H9 (cell line): Measurements from ENCODE around the gene SIVA1. TPM values are rescaled to one million over a fixed set of nuclear protein-coding genes. Genes with fewer than 3 reads are reported as not detected.

Experiments used
- DNase-seq: peaks from one replicate; pipeline ENCODE4 v3.0.0-alpha.2; 2017
- H2AFZ ChIP-seq: one replicate; pipeline ENCODE4 v1.6.1; 2013; ENCODE audit warnings: mild to moderate bottlenecking, low read length, control low read depth, moderate library complexity
- H2AK5ac ChIP-seq: 2 replicates; pipeline ENCODE4 v1.6.1; 2013; ENCODE audit warnings: low read length, control low read depth, mixed read lengths; ENCODE audit not compliant: insufficient read length
- H2BK120ac ChIP-seq: one replicate; pipeline ENCODE4 v1.6.1; 2013; ENCODE audit warnings: low read depth, mild to moderate bottlenecking, low read length, control low read depth, inconsistent platforms; ENCODE audit not compliant: poor library complexity, severe bottlenecking
- H2BK12ac ChIP-seq: 2 replicates; pipeline ENCODE4 v1.6.1; 2013; ENCODE audit warnings: low read length, control low read depth, mixed read lengths, low read depth; ENCODE audit not compliant: insufficient read length
- H2BK15ac ChIP-seq: 2 replicates; pipeline ENCODE4 v1.6.1; 2013; ENCODE audit warnings: low read depth, low read length, control low read depth
- H2BK20ac ChIP-seq: one replicate; pipeline ENCODE4 v1.6.1; 2013; ENCODE audit warnings: low read depth, mild to moderate bottlenecking, low read length, control low read depth, inconsistent platforms; ENCODE audit not compliant: poor library complexity, severe bottlenecking
- H2BK5ac ChIP-seq: 2 replicates; pipeline ENCODE4 v1.6.1; 2013; ENCODE audit warnings: low read length, control low read depth, mixed read lengths; ENCODE audit not compliant: insufficient read length
- H3K14ac ChIP-seq: 2 replicates; pipeline ENCODE4 v1.6.1; 2013; ENCODE audit warnings: low read length, control low read depth; ENCODE audit not compliant: insufficient read depth
- H3K18ac ChIP-seq: 2 replicates; pipeline ENCODE4 v1.6.1; 2013; ENCODE audit warnings: low read depth, mild to moderate bottlenecking, mixed read lengths, low read length, control low read depth; ENCODE audit not compliant: insufficient read length
- H3K23ac ChIP-seq: 2 replicates; pipeline ENCODE4 v1.6.1; 2013; ENCODE audit warnings: low read length, control low read depth, mixed read lengths, low read depth; ENCODE audit not compliant: insufficient read length
- H3K23me2 ChIP-seq: 2 replicates; pipeline ENCODE4 v1.6.1; 2013; ENCODE audit warnings: low read depth, mild to moderate bottlenecking, mixed read lengths, low read length, control low read depth; ENCODE audit not compliant: insufficient read length, poor library complexity, severe bottlenecking
- H3K27ac ChIP-seq: 2 replicates; pipeline ENCODE4 v1.5.1; 2013; ENCODE audit warnings: low read length, control low read depth, mixed read lengths, low read depth; ENCODE audit not compliant: insufficient read length
- H3K27me3 ChIP-seq: 2 replicates; pipeline ENCODE4 v1.6.1; 2013; ENCODE audit warnings: low read length, control low read depth, inconsistent platforms; ENCODE audit not compliant: insufficient read depth
- H3K4ac ChIP-seq: 2 replicates; pipeline ENCODE4 v1.6.1; 2013; ENCODE audit warnings: low read depth, mild to moderate bottlenecking, control low read depth, inconsistent platforms, low read length, moderate library complexity
- H3K4me1 ChIP-seq: 2 replicates; pipeline ENCODE4 v1.6.1; 2013; ENCODE audit warnings: low read length, control low read depth, inconsistent platforms; ENCODE audit not compliant: insufficient read depth
- H3K4me2 ChIP-seq: 2 replicates; pipeline ENCODE4 v1.6.1; 2013; ENCODE audit warnings: low read length, control low read depth, mixed read lengths; ENCODE audit not compliant: insufficient read length, insufficient read depth
- H3K56ac ChIP-seq: 2 replicates; pipeline ENCODE4 v1.6.1; 2013; ENCODE audit warnings: low read depth, mild to moderate bottlenecking, mixed read lengths, low read length, control low read depth; ENCODE audit not compliant: insufficient read length
- H3K79me1 ChIP-seq: 2 replicates; pipeline ENCODE4 v1.6.1; 2013; ENCODE audit warnings: low read depth, mild to moderate bottlenecking, moderate library complexity, low read length, control low read depth, inconsistent platforms; ENCODE audit not compliant: insufficient read depth, poor library complexity, severe bottlenecking
- H3K79me2 ChIP-seq: 2 replicates; pipeline ENCODE4 v1.6.1; 2013; ENCODE audit warnings: low read length, control low read depth, inconsistent platforms; ENCODE audit not compliant: insufficient read depth
- H3K9ac ChIP-seq: 2 replicates; pipeline ENCODE4 v1.6.1; 2013; ENCODE audit warnings: low read length, control low read depth, mixed read lengths; ENCODE audit not compliant: insufficient read length; ENCODE audit errors: extremely low read depth
- H3K9me3 ChIP-seq: one replicate; pipeline ENCODE4 v1.6.1; 2013; ENCODE audit warnings: low read depth, low read length, inconsistent platforms; ENCODE audit not compliant: control insufficient read depth
- H3T11ph ChIP-seq: one replicate; pipeline ENCODE4 v1.6.1; 2013; ENCODE audit warnings: mild to moderate bottlenecking, low read length, control low read depth, inconsistent platforms
- H4K20me1 ChIP-seq: one replicate; pipeline ENCODE4 v1.6.1; 2013; ENCODE audit not compliant: control insufficient read depth, insufficient read length, insufficient read depth
- H4K5ac ChIP-seq: 2 replicates; pipeline ENCODE4 v1.6.1; 2013; ENCODE audit warnings: low read depth, mild to moderate bottlenecking, mixed read lengths, low read length, control low read depth; ENCODE audit not compliant: insufficient read length
- H4K8ac ChIP-seq: replicated peaks from 2 replicates; pipeline ENCODE4 v1.6.1; 2013; ENCODE audit warnings: low read length, control low read depth, mixed read lengths, low read depth; ENCODE audit not compliant: insufficient read length
- H4K91ac ChIP-seq: 2 replicates; pipeline ENCODE4 v1.6.1; 2013; ENCODE audit warnings: low read depth, mild to moderate bottlenecking, moderate library complexity, mixed read lengths, low read length, control low read depth; ENCODE audit not compliant: insufficient read length
- H3K27ac Mint-ChIP-seq, 3 experiments: 2 replicates in 2 of 3; 3 replicates in 1 of 3; pipeline ENCODE4 v1.8.0; 2020 to 2021; ENCODE audit warnings: mixed read lengths in 3 of 3, mild to moderate bottlenecking in 1 of 3, moderate library complexity in 1 of 3
- H3K27me3 Mint-ChIP-seq: 2 replicates; pipeline ENCODE4 v1.8.0; 2021; ENCODE audit warnings: low read depth, mild to moderate bottlenecking, moderate library complexity, mixed read lengths
- H3K36me3 Mint-ChIP-seq, 3 experiments: 2 replicates in 2 of 3; 3 replicates in 1 of 3; pipeline ENCODE4 v1.8.0; 2020 to 2021; ENCODE audit warnings: low read depth in 3 of 3, mixed read lengths in 3 of 3; ENCODE audit not compliant: insufficient read depth in 1 of 3
- H3K4me1 Mint-ChIP-seq, 2 experiments: 2 replicates each; pipeline ENCODE4 v1.8.0; 2020; ENCODE audit warnings: mixed read lengths in 2 of 2
- H3K4me3 Mint-ChIP-seq, 2 experiments: 2 replicates in 1 of 2; 3 replicates in 1 of 2; pipeline ENCODE4 v1.8.0; 2020 to 2021; ENCODE audit warnings: mild to moderate bottlenecking in 2 of 2, mixed read lengths in 2 of 2, moderate library complexity in 1 of 2
- H3K9me3 Mint-ChIP-seq, 2 experiments: 2 replicates in 1 of 2; 3 replicates in 1 of 2; pipeline ENCODE4 v1.8.0; 2020; ENCODE audit warnings: mild to moderate bottlenecking in 2 of 2, mixed read lengths in 2 of 2, moderate library complexity in 1 of 2
- CTCF ChIP-seq: fragments of 200-600 bp; sonication (generic); conservative IDR thresholded peaks from 3 replicates; pipeline ENCODE4 v1.8.0; 2021; ENCODE audit warnings: antibody characterized with exemption, mild to moderate bottlenecking
- WGBS: extraction: QIAGEN DNeasy Blood & Tissue Kit; methylation state at CpG from one replicate; pipeline ENCODE4 v1.1.7; 2013; ENCODE audit warnings: missing lambda C conversion rate, low lambda C conversion rate, mixed read lengths; ENCODE audit not compliant: insufficient read length; ENCODE audit errors: extremely low coverage; 5-methylcytosine and 5-hydroxymethylcytosine counted together
- total RNA-seq: library from RNA; stranded (reverse); gene quantifications from 2 replicates; pipeline ENCODE4 v1.2.1, GENCODE V29; 2021

Gene SIVA1
- total RNA-seq, 1 experiment from 2014 or later = 125 TPM

GRCh38 chr14:104744484-104744883 is 8.5 kb upstream of the SIVA1 start:
- H2BK20ac ChIP-seq = no peak overlapping the region
- H3K4me1 Mint-ChIP-seq = peaks cover 4 to 7% of the 10 kb centered on the region in 2 experiments
- H3K9me3 Mint-ChIP-seq = no peaks in the 10 kb centered on the region
- H3K36me3 Mint-ChIP-seq = peaks cover 3 to 26% (median 4%) of the 10 kb centered on the region in 3 experiments; a peak in 6 of 7 replicates
- TF ChIP-seq CTCF = no peak
- no peaks in the 10 kb centered on the region for H3K27me3 ChIP-seq
- peaks cover 2% of the 10 kb centered on the region for H3K9me3 ChIP-seq
- H3K23ac ChIP-seq = no peak overlapping the region
- no peak overlapping the region for H3K14ac ChIP-seq
- H3K79me1 ChIP-seq = no peaks in the 10 kb centered on the region
- no peak for DNase-seq
- no peak overlapping the region for H3K27ac ChIP-seq
- no peak overlapping the region for H3K56ac ChIP-seq
- H2AK5ac ChIP-seq = no peak overlapping the region
- H4K20me1 ChIP-seq = no peaks in the 10 kb centered on the region
- H3K79me2 ChIP-seq = no peaks in the 10 kb centered on the region
- no peak overlapping the region for H3K4me3 Mint-ChIP-seq
- H3K4me2 ChIP-seq = no peak overlapping the region
- H3K4me1 ChIP-seq = no peaks in the 10 kb centered on the region
- H4K5ac ChIP-seq = no peak overlapping the region
- H2BK120ac ChIP-seq = no peak overlapping the region
- no CpG with 5 or more reads among the region's 10 CpGs for WGBS
- H3K18ac ChIP-seq = no peak overlapping the region
- H3K23me2 ChIP-seq = no peaks in the 10 kb centered on the region
- no peak overlapping the region for H4K8ac ChIP-seq
- no peak overlapping the region for H3K9ac ChIP-seq
- no peak overlapping the region for H2BK5ac ChIP-seq
- no peak overlapping the region for H3T11ph ChIP-seq
- no peak overlapping the region for H2BK12ac ChIP-seq
- no peak overlapping the region for H2BK15ac ChIP-seq
- H4K91ac ChIP-seq = no peak overlapping the region
- H2AFZ ChIP-seq = no peak overlapping the region
- H3K27me3 Mint-ChIP-seq = peaks cover 2% of the 10 kb centered on the region
- no peak overlapping the region for H3K27ac Mint-ChIP-seq
- no peak overlapping the region for H3K4ac ChIP-seq
